Thyroid gland (tissue), 4 donors: ENCODE measurements around the gene SCLY.

Source experiments
- POLR2A ChIP-seq, 2 donors: fragments of 450-650 bp; IDR thresholded peaks; one replicate each; pipeline ENCODE4 v1.6.1; 2017; ENCODE audit warnings: antibody characterized with exemption in 2 of 2, mild to moderate bottlenecking in 2 of 2, moderate library complexity in 1 of 2
- TF ChIP-seq, protein P1 (sequence below), 6 experiments: fragments of 200-600 bp in 3 of 6; fragments of 450-650 bp in 3 of 6; sonication (generic) in 3 of 6; IDR thresholded peaks; one replicate each; pipeline ENCODE4 v1.5.1; 2016 to 2019; ENCODE audit warnings: antibody characterized with exemption in 6 of 6, mild to moderate bottlenecking in 2 of 6, inconsistent platforms in 1 of 6, moderate library complexity in 1 of 6

- TF ChIP-seq, protein P1, sequence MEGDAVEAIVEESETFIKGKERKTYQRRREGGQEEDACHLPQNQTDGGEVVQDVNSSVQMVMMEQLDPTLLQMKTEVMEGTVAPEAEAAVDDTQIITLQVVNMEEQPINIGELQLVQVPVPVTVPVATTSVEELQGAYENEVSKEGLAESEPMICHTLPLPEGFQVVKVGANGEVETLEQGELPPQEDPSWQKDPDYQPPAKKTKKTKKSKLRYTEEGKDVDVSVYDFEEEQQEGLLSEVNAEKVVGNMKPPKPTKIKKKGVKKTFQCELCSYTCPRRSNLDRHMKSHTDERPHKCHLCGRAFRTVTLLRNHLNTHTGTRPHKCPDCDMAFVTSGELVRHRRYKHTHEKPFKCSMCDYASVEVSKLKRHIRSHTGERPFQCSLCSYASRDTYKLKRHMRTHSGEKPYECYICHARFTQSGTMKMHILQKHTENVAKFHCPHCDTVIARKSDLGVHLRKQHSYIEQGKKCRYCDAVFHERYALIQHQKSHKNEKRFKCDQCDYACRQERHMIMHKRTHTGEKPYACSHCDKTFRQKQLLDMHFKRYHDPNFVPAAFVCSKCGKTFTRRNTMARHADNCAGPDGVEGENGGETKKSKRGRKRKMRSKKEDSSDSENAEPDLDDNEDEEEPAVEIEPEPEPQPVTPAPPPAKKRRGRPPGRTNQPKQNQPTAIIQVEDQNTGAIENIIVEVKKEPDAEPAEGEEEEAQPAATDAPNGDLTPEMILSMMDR (IDR thresholded peaks at IDR 0.05) = no peak
- no peak for TF ChIP-seq POLR2A (IDR thresholded peaks at IDR 0.05)
These were observed 61.8 kb downstream of the SCLY start for GRCh38 chr2:238122287-238123217.
